DOHH2 (cell line): ENCODE measurements around the gene RINT1.

Source experiments
- EZH2phosphoT487 ChIP-seq: fragments of 200-600 bp; sonication (generic); IDR thresholded peaks from 2 replicates; pipeline ENCODE4 v1.6.1; 2017; ENCODE audit warnings: borderline replicate concordance, mild to moderate bottlenecking, antibody characterized with exemption, low read length, moderate library complexity, mixed read lengths
- TF ChIP-seq, protein P1 (sequence below): fragments of 200-600 bp; sonication (generic); IDR thresholded peaks from one replicate; pipeline ENCODE4 v1.5.1; 2014; ENCODE audit warnings: antibody characterized with exemption, mild to moderate bottlenecking, low read depth, low read length; ENCODE audit not compliant: poor library complexity, severe bottlenecking

GRCh38 chr7:105612806-105613205, 80.8 kb downstream of the RINT1 start:
- TF ChIP-seq, protein P1, sequence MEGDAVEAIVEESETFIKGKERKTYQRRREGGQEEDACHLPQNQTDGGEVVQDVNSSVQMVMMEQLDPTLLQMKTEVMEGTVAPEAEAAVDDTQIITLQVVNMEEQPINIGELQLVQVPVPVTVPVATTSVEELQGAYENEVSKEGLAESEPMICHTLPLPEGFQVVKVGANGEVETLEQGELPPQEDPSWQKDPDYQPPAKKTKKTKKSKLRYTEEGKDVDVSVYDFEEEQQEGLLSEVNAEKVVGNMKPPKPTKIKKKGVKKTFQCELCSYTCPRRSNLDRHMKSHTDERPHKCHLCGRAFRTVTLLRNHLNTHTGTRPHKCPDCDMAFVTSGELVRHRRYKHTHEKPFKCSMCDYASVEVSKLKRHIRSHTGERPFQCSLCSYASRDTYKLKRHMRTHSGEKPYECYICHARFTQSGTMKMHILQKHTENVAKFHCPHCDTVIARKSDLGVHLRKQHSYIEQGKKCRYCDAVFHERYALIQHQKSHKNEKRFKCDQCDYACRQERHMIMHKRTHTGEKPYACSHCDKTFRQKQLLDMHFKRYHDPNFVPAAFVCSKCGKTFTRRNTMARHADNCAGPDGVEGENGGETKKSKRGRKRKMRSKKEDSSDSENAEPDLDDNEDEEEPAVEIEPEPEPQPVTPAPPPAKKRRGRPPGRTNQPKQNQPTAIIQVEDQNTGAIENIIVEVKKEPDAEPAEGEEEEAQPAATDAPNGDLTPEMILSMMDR = no peak
- TF ChIP-seq EZH2phosphoT487 = no peak
